ENCODE measurements around the gene AP5S1. TPM values are rescaled to one million over a fixed set of nuclear protein-coding genes. Genes with fewer than 3 reads are reported as not detected.

The AP5S1 gene
- total and polyA plus RNA-seq, 2 donors (not counting 1 experiment from before 2014, with no cell fraction given) = 11.8 to 17.8 TPM

- Histone ChIP-seq H3K4me3 (replicated peaks in 1 of 4; ENCODE audit: control extremely low read depth in 1 of 4, insufficient read depth in 1 of 4, low read depth in 3 of 4, low read length in 4 of 4) (peak within 1 kb of the TSS; percentile 73 to 97 (median 86)), H3K9ac (ENCODE audit: insufficient read depth, low read length) (peak within 1 kb of the TSS; percentile 89), H3K36me3 (ENCODE audit: control insufficient read depth, insufficient read depth, low read length) (peaks cover 18% of the 10 kb centered on the region), H3K27ac (ENCODE audit: insufficient read depth, low read length) (peak within 1 kb of the TSS; percentile 97), H3K4me2 (ENCODE audit: extremely low read depth, insufficient read depth, low read length) (peak within 1 kb of the TSS; percentile 83), H3K9me3 (ENCODE audit: control insufficient read depth, insufficient read depth, low read depth, low read length) (no peaks in the 10 kb centered on the region), H4K20me1 (ENCODE audit: control insufficient read depth, extremely low read depth, insufficient read depth, low read length) (no peaks in the 10 kb centered on the region), H3K79me2 (ENCODE audit: control insufficient read depth, insufficient read depth, low read length) (peaks cover 43% of the 10 kb centered on the region), H2AFZ (ENCODE audit: low read length) (peak within 1 kb of the TSS; percentile 84), H3K4me1 (ENCODE audit: control insufficient read depth, extremely low read depth, insufficient read depth, low read length) (peaks cover 21% of the 10 kb centered on the region), H3K27me3 (ENCODE audit: control insufficient read depth, insufficient read depth, low read length) (no peaks in the 10 kb centered on the region)
- peak; percentile 87 to 95 for DNase-seq (ENCODE audit: low read depth in 2 of 2)
- TF ChIP-seq, protein P1, sequence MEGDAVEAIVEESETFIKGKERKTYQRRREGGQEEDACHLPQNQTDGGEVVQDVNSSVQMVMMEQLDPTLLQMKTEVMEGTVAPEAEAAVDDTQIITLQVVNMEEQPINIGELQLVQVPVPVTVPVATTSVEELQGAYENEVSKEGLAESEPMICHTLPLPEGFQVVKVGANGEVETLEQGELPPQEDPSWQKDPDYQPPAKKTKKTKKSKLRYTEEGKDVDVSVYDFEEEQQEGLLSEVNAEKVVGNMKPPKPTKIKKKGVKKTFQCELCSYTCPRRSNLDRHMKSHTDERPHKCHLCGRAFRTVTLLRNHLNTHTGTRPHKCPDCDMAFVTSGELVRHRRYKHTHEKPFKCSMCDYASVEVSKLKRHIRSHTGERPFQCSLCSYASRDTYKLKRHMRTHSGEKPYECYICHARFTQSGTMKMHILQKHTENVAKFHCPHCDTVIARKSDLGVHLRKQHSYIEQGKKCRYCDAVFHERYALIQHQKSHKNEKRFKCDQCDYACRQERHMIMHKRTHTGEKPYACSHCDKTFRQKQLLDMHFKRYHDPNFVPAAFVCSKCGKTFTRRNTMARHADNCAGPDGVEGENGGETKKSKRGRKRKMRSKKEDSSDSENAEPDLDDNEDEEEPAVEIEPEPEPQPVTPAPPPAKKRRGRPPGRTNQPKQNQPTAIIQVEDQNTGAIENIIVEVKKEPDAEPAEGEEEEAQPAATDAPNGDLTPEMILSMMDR (conservative IDR thresholded peaks at IDR 0.05 in 1 of 2, IDR thresholded peaks at IDR 0.05 in 1 of 2; ENCODE audit: low read depth in 1 of 2, low read length in 2 of 2) = peak; percentile 41 to 50
- TF ChIP-seq EZH2 (IDR thresholded peaks at IDR 0.05; ENCODE audit: low read length, missing control alignments) = no peak
These were observed 24.6 kb upstream of the AP5S1 start, which contains the start of gene CDC25B for GRCh38 chr20:3795511-3796468. Gene CDC25B, plus strand, starts transcription at chr20:3796310. Its CDS starts 222 bp downstream, at chr20:3796532.

- Histone ChIP-seq H2AFZ (ENCODE audit: low read length) (no peak overlapping the region), H3K79me2 (ENCODE audit: control insufficient read depth, insufficient read depth, low read length) (peaks cover 51% of the 10 kb centered on the region), H3K27ac (ENCODE audit: insufficient read depth, low read length) (peak overlapping the region; percentile 78), H3K36me3 (ENCODE audit: control insufficient read depth, insufficient read depth, low read length) (peaks cover 26% of the 10 kb centered on the region), H3K9me3 (ENCODE audit: control insufficient read depth, insufficient read depth, low read depth, low read length) (no peaks in the 10 kb centered on the region), H3K4me1 (ENCODE audit: control insufficient read depth, extremely low read depth, insufficient read depth, low read length) (peaks cover 21% of the 10 kb centered on the region), H3K9ac (ENCODE audit: insufficient read depth, low read length) (peak overlapping the region; percentile 60), H4K20me1 (ENCODE audit: control insufficient read depth, extremely low read depth, insufficient read depth, low read length) (no peaks in the 10 kb centered on the region), H3K4me2 (ENCODE audit: extremely low read depth, insufficient read depth, low read length) (peak overlapping the region; percentile 60), H3K27me3 (ENCODE audit: control insufficient read depth, insufficient read depth, low read length) (no peaks in the 10 kb centered on the region), H3K4me3 (replicated peaks in 1 of 4; ENCODE audit: control extremely low read depth in 1 of 4, insufficient read depth in 1 of 4, low read depth in 3 of 4, low read length in 4 of 4) (peak overlapping the region; percentile 67 to 97 (median 86))
- no peak for TF ChIP-seq EZH2 (IDR thresholded peaks at IDR 0.05; ENCODE audit: low read length, missing control alignments)
- TF ChIP-seq, protein P1 (conservative IDR thresholded peaks at IDR 0.05 in 1 of 2, IDR thresholded peaks at IDR 0.05 in 1 of 2; ENCODE audit: low read depth in 1 of 2, low read length in 2 of 2) = no peak
- no peak for DNase-seq (ENCODE audit: low read depth in 2 of 2)
These were observed 23.7 kb upstream of the AP5S1 start for GRCh38 chr20:3796477-3797225.

DNA sequence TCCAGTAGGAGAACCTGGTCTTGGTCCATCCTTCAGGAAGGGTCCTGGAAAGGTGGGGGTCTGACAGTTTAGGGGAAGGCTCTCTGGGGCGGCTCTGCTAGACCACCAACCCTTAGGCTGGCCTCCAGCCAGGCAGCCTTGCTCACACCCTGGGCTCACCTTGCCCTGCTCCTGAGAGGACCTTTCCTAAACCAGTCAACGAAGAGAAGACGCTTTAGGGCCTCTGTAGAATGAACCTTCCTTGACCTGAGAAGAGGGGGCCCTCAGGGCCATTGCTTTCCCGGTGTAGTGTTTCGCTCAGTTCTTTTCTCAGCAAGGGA is 23.2 kb upstream of the AP5S1 start:
- Histone ChIP-seq H3K27me3 (ENCODE audit: control insufficient read depth, insufficient read depth, low read length) (no peaks in the 10 kb centered on the region), H3K4me1 (ENCODE audit: control insufficient read depth, extremely low read depth, insufficient read depth, low read length) (peaks cover 23% of the 10 kb centered on the region), H3K9ac (ENCODE audit: insufficient read depth, low read length) (peak overlapping the region; percentile 29), H2AFZ (ENCODE audit: low read length) (no peak overlapping the region), H4K20me1 (ENCODE audit: control insufficient read depth, extremely low read depth, insufficient read depth, low read length) (no peaks in the 10 kb centered on the region), H3K79me2 (ENCODE audit: control insufficient read depth, insufficient read depth, low read length) (peaks cover 54% of the 10 kb centered on the region), H3K9me3 (ENCODE audit: control insufficient read depth, insufficient read depth, low read depth, low read length) (no peaks in the 10 kb centered on the region), H3K4me2 (ENCODE audit: extremely low read depth, insufficient read depth, low read length) (peak overlapping the region; percentile 60), H3K4me3 (replicated peaks in 1 of 4; ENCODE audit: control extremely low read depth in 1 of 4, insufficient read depth in 1 of 4, low read depth in 3 of 4, low read length in 4 of 4) (peak overlapping the region; percentile 67 to 97 (median 86)), H3K36me3 (ENCODE audit: control insufficient read depth, insufficient read depth, low read length) (peaks cover 31% of the 10 kb centered on the region), H3K27ac (ENCODE audit: insufficient read depth, low read length) (peak overlapping the region; percentile 78)
- no peak for DNase-seq (ENCODE audit: low read depth in 2 of 2)
- TF ChIP-seq, protein P1 (conservative IDR thresholded peaks at IDR 0.05 in 1 of 2, IDR thresholded peaks at IDR 0.05 in 1 of 2; ENCODE audit: low read depth in 1 of 2, low read length in 2 of 2) = no peak
- no peak for TF ChIP-seq EZH2 (IDR thresholded peaks at IDR 0.05; ENCODE audit: low read length, missing control alignments)

All from fibroblast of lung (primary cell).